ENCODE data around the gene KLHL2. TPM values are rescaled to one million over a fixed set of nuclear protein-coding genes. Genes with fewer than 3 reads are reported as not detected.

KLHL2 gene
- total RNA-seq, 1 donor from 2014 or later = 8.4 TPM

GRCh38 chr4:165185448-165185847 is 21.9 kb upstream of the KLHL2 start:
- Histone ChIP-seq H3K36me3 (no peaks in the 10 kb centered on the region), H3K4me3 (no peak overlapping the region), H3K27ac (replicated peaks) (no peak overlapping the region), H3K9me3 (replicated peaks) (no peaks in the 10 kb centered on the region), H3K27me3 (ENCODE audit: low read depth) (no peaks in the 10 kb centered on the region), H3K4me1 (no peaks in the 10 kb centered on the region)
- no peak for DNase-seq
- intact Hi-C loops (cut with micrococcal nuclease) = no loop called here
- no peak for TF ChIP-seq CTCF (IDR thresholded peaks at IDR 0.05; ENCODE audit: borderline replicate concordance)

- Histone ChIP-seq H3K36me3 (no peaks in the 10 kb centered on the region), H3K4me3 (no peak overlapping the region), H3K9me3 (replicated peaks) (no peaks in the 10 kb centered on the region), H3K27me3 (ENCODE audit: low read depth) (peaks cover 9% of the 10 kb centered on the region), H3K27ac (replicated peaks) (no peak overlapping the region), H3K4me1 (no peaks in the 10 kb centered on the region)
- DNase-seq = no peak
- intact Hi-C loops (cut with micrococcal nuclease) = no loop called here
- TF ChIP-seq CTCF (IDR thresholded peaks at IDR 0.05; ENCODE audit: borderline replicate concordance) = no peak
Observed at GRCh38 chr4:165190591-165191347, 16.6 kb upstream of the KLHL2 start.

GRCh38 chr4:165191348-165191656 is 16.1 kb upstream of the KLHL2 start:
- H3K27ac ChIP-seq (replicated peaks) = no peak overlapping the region
- intact Hi-C loops (cut with micrococcal nuclease) = no loop called here
- no peak for DNase-seq
- H3K27me3 ChIP-seq (ENCODE audit: low read depth) = peaks cover 9% of the 10 kb centered on the region
- H3K9me3 ChIP-seq (replicated peaks) = no peaks in the 10 kb centered on the region
- H3K36me3 ChIP-seq = no peaks in the 10 kb centered on the region
- no peak for TF ChIP-seq CTCF (IDR thresholded peaks at IDR 0.05; ENCODE audit: borderline replicate concordance)
- H3K4me3 ChIP-seq = no peak overlapping the region
- H3K4me1 ChIP-seq = no peaks in the 10 kb centered on the region

- TF ChIP-seq CTCF (IDR thresholded peaks at IDR 0.05; ENCODE audit: borderline replicate concordance) = no peak
- H3K27ac ChIP-seq (replicated peaks) = no peak overlapping the region
- H3K27me3 ChIP-seq (ENCODE audit: low read depth) = peaks cover 9% of the 10 kb centered on the region
- intact Hi-C loops (cut with micrococcal nuclease) = no loop called here
- no peaks in the 10 kb centered on the region for H3K36me3 ChIP-seq
- no peaks in the 10 kb centered on the region for H3K9me3 ChIP-seq (replicated peaks)
- no peaks in the 10 kb centered on the region for H3K4me1 ChIP-seq
- H3K4me3 ChIP-seq = no peak overlapping the region
- DNase-seq = no peak
Observed at GRCh38 chr4:165191814-165192499, 15.4 kb upstream of the KLHL2 start.

GRCh38 chr4:165192500-165192898 is 14.9 kb upstream of the KLHL2 start:
- Histone ChIP-seq H3K27ac (replicated peaks) (no peak overlapping the region), H3K4me3 (no peak overlapping the region), H3K9me3 (replicated peaks) (no peaks in the 10 kb centered on the region), H3K4me1 (no peaks in the 10 kb centered on the region), H3K27me3 (ENCODE audit: low read depth) (peaks cover 9% of the 10 kb centered on the region), H3K36me3 (no peaks in the 10 kb centered on the region)
- DNase-seq = no peak
- intact Hi-C loops (cut with micrococcal nuclease) = no loop called here
- no peak for TF ChIP-seq CTCF (IDR thresholded peaks at IDR 0.05; ENCODE audit: borderline replicate concordance)

All from left ventricle myocardium inferior (tissue), 1 donor.